Endothelial cell (in vitro differentiated cells): ENCODE measurements around the gene BABAM2. TPM values are rescaled to one million over a fixed set of nuclear protein-coding genes. Genes with fewer than 3 reads are reported as not detected.

Experiments used
- DNase-seq: peaks from one replicate; pipeline ENCODE4 v3.0.0; 2021; ENCODE audit warnings: low spot score
- H3K27ac Mint-ChIP-seq: one replicate; pipeline ENCODE4 v1.8.0; 2021; ENCODE audit warnings: mixed read lengths, inconsistent platforms; ENCODE audit not compliant: unreplicated experiment
- H3K27me3 Mint-ChIP-seq: one replicate; pipeline ENCODE4 v1.8.0; 2021; ENCODE audit warnings: mild to moderate bottlenecking, moderate library complexity, mixed read lengths, inconsistent platforms; ENCODE audit not compliant: unreplicated experiment
- H3K36me3 Mint-ChIP-seq: one replicate; pipeline ENCODE4 v1.8.0; 2021; ENCODE audit warnings: mild to moderate bottlenecking, low read depth, mixed read lengths, inconsistent platforms; ENCODE audit not compliant: unreplicated experiment
- H3K4me1 Mint-ChIP-seq: one replicate; pipeline ENCODE4 v1.8.0; 2021; ENCODE audit warnings: mild to moderate bottlenecking, mixed read lengths, inconsistent platforms; ENCODE audit not compliant: unreplicated experiment
- H3K4me3 Mint-ChIP-seq: one replicate; pipeline ENCODE4 v1.8.0; 2021; ENCODE audit warnings: mild to moderate bottlenecking, mixed read lengths, inconsistent platforms; ENCODE audit not compliant: unreplicated experiment
- H3K9me3 Mint-ChIP-seq: one replicate; pipeline ENCODE4 v1.8.0; 2021; ENCODE audit warnings: mixed read lengths, inconsistent platforms; ENCODE audit not compliant: unreplicated experiment
- CTCF ChIP-seq: fragments of 200-600 bp; sonication (generic); IDR thresholded peaks from one replicate; pipeline ENCODE4 v1.5.0; 2021; ENCODE audit warnings: antibody characterized with exemption; ENCODE audit not compliant: unreplicated experiment
- total RNA-seq: library from RNA; stranded (reverse); fragmentation: NEBNext Ultra II Directional; extraction: Animal tissue kit (Norgen Biotek cat#: 25700); gene quantifications from one replicate; pipeline ENCODE4 v1.2.1, GENCODE V29; 2021; ENCODE audit not compliant: unreplicated experiment

Gene BABAM2
- total RNA-seq, 1 donor from 2014 or later, result 40.2 TPM

DNA sequence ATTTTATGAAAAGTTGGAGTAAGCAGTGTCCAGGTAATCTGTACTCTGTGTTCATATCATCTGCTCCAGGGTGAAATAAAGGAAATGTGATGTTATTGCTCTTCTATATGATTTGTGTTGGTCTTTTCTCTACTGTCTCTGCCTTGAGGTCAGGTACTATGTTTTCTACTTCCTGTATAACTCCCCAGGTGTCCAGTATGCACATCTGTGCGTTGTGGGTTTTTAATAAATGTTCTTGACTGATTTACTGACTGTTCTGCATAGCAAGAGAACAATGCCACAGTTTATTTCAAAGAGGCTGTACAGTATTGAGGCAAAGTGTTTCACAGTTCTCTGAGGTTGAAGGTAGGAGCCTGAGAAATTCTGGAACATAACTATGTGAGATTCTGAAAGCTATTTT lies 89.7 kb downstream of the BABAM2 start:
- Mint-ChIP-seq H3K36me3 (no peaks in the 10 kb centered on the region), H3K9me3 (no peaks in the 10 kb centered on the region), H3K4me3 (no peak overlapping the region), H3K27ac (no peak overlapping the region), H3K4me1 (no peaks in the 10 kb centered on the region), H3K27me3 (no peaks in the 10 kb centered on the region)
- no peak for DNase-seq
- TF ChIP-seq CTCF, result no peak

DNA sequence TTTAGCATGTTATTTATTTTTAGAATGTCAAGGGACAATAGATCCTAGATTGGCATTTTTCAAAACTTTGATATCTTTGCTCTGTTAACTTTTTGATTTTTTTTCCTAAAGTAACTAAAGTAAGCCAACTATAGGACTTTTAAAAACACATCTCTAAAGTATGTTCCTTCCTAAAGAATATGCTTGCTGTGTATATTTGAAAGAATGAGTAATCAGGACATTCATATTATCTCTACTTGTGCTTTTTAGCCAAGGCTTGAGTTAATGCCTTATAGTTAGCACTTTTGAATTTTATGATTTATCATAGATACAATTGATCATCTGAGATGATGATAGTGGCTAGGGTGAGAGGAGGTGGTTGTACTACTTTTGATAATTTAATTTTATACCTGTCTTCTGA lies 93.6 kb downstream of the BABAM2 start:
- no peaks in the 10 kb centered on the region for H3K36me3 Mint-ChIP-seq
- no peak overlapping the region for H3K4me3 Mint-ChIP-seq
- peaks cover 2% of the 10 kb centered on the region for H3K4me1 Mint-ChIP-seq
- H3K27ac Mint-ChIP-seq, result no peak overlapping the region
- H3K27me3 Mint-ChIP-seq, result no peaks in the 10 kb centered on the region
- no peak for DNase-seq
- no peak for TF ChIP-seq CTCF
- H3K9me3 Mint-ChIP-seq, result no peaks in the 10 kb centered on the region

- H3K27me3 Mint-ChIP-seq, result no peaks in the 10 kb centered on the region
- no peaks in the 10 kb centered on the region for H3K36me3 Mint-ChIP-seq
- no peak overlapping the region for H3K27ac Mint-ChIP-seq
- no peak for DNase-seq
- peaks cover 4% of the 10 kb centered on the region for H3K4me1 Mint-ChIP-seq
- no peak overlapping the region for H3K4me3 Mint-ChIP-seq
- H3K9me3 Mint-ChIP-seq, result no peaks in the 10 kb centered on the region
- no peak for TF ChIP-seq CTCF
Observed at GRCh38 chr2:27988306-27988705, 97.8 kb downstream of the BABAM2 start.

- Mint-ChIP-seq H3K9me3 (no peaks in the 10 kb centered on the region), H3K36me3 (no peaks in the 10 kb centered on the region), H3K27me3 (no peaks in the 10 kb centered on the region), H3K4me1 (peaks cover 4% of the 10 kb centered on the region), H3K4me3 (no peak overlapping the region), H3K27ac (no peak overlapping the region)
- no peak for TF ChIP-seq CTCF
- DNase-seq, result no peak
Observed at GRCh38 chr2:27988718-27989117, 98.2 kb downstream of the BABAM2 start.

GRCh38 chr2:27989149-27989548 lies 98.6 kb downstream of the BABAM2 start:
- TF ChIP-seq CTCF, result no peak
- Mint-ChIP-seq H3K27me3 (no peaks in the 10 kb centered on the region), H3K4me1 (peaks cover 4% of the 10 kb centered on the region), H3K27ac (no peak overlapping the region), H3K4me3 (no peak overlapping the region), H3K9me3 (no peaks in the 10 kb centered on the region), H3K36me3 (no peaks in the 10 kb centered on the region)
- no peak for DNase-seq
